Gastrocnemius medialis (tissue), 4 donors: Measurements from ENCODE around the gene ZDHHC7.

ENCODE experiments used
- CTCF ChIP-seq, 5 experiments: fragments of 450-650 bp in 3 of 5; fragments of 200-600 bp in 2 of 5; sonication (generic) in 2 of 5; IDR thresholded peaks in 4 of 5; conservative IDR thresholded peaks in 1 of 5; 1 replicate in 4 of 5; 2 replicates in 1 of 5; pipeline ENCODE4 v1.5.1; 2016 to 2019; ENCODE audit warnings: antibody characterized with exemption in 5 of 5, mild to moderate bottlenecking in 3 of 5, moderate library complexity in 3 of 5
- POLR2A ChIP-seq, 2 donors: fragments of 450-650 bp; IDR thresholded peaks; one replicate each; pipeline ENCODE4 v1.6.1; 2017; ENCODE audit warnings: antibody characterized with exemption in 2 of 2, mild to moderate bottlenecking in 2 of 2, moderate library complexity in 2 of 2

- no peak for TF ChIP-seq CTCF (IDR thresholded peaks at IDR 0.05 in 4 of 5, conservative IDR thresholded peaks at IDR 0.05 in 1 of 5)
- TF ChIP-seq POLR2A (IDR thresholded peaks at IDR 0.05) = no peak
Observed at GRCh38 chr16:84975066-84975465, 36.3 kb downstream of the ZDHHC7 start.
